OCI-LY1 (cell line): Measurements from ENCODE around the gene MPP3.

Experiments
- H2AFZ ChIP-seq: fragments of 200-600 bp; sonication (generic), shearing (Covaris generic); 2 replicates; pipeline ENCODE4 v1.6.0; 2014; ENCODE audit warnings: antibody characterized with exemption, mild to moderate bottlenecking, low read length
- H3F3A ChIP-seq: fragments of 200-600 bp; sonication (generic), shearing (Covaris generic); 2 replicates; pipeline ENCODE4 v1.6.0; 2014; ENCODE audit warnings: mild to moderate bottlenecking, antibody characterized with exemption, low read length, moderate library complexity; ENCODE audit not compliant: insufficient read depth
- H3K27ac ChIP-seq: fragments of 200-600 bp; sonication (generic); 2 replicates; pipeline ENCODE4 v1.5.1; 2014; ENCODE audit warnings: low read length, mixed run types, mild to moderate bottlenecking, low read depth; ENCODE audit not compliant: poor library complexity, severe bottlenecking
- H3K27me3 ChIP-seq: fragments of 200-600 bp; sonication (generic); 2 replicates; pipeline ENCODE4 v1.6.0; 2014; ENCODE audit warnings: antibody characterized with exemption, mild to moderate bottlenecking, low read length, moderate library complexity; ENCODE audit not compliant: insufficient read depth
- H3K36me3 ChIP-seq: fragments of 200-600 bp; sonication (generic); 2 replicates; pipeline ENCODE4 v1.6.1; 2014; ENCODE audit warnings: mild to moderate bottlenecking, antibody characterized with exemption, low read length, moderate library complexity, mixed read lengths; ENCODE audit not compliant: insufficient read depth
- H3K4me1 ChIP-seq: fragments of 200-600 bp; sonication (generic); 2 replicates; pipeline ENCODE4 v1.5.1; 2014; ENCODE audit warnings: mild to moderate bottlenecking, low read length, moderate library complexity; ENCODE audit not compliant: insufficient read depth, severe bottlenecking
- H3K4me2 ChIP-seq: fragments of 200-600 bp; sonication (generic), shearing (Covaris generic); 2 replicates; pipeline ENCODE4 v1.6.1; 2014; ENCODE audit warnings: low read length
- H3K4me3 ChIP-seq: fragments of 200-600 bp; sonication (generic); 2 replicates; pipeline ENCODE4 v1.5.1; 2014; ENCODE audit warnings: low read length, low read depth, mild to moderate bottlenecking, mixed read lengths; ENCODE audit not compliant: poor library complexity, severe bottlenecking
- H3K79me2 ChIP-seq: fragments of 200-600 bp; shearing (Covaris generic); 2 replicates; pipeline ENCODE4 v1.6.1; 2016; ENCODE audit warnings: mixed run types, low read length, mixed read lengths; ENCODE audit not compliant: insufficient read depth
- H3K9ac ChIP-seq: fragments of 200-600 bp; sonication (generic), shearing (Covaris generic); 2 replicates; pipeline ENCODE4 v1.6.1; 2014; ENCODE audit warnings: mild to moderate bottlenecking, low read length, mixed read lengths
- H3K9me2 ChIP-seq: fragments of 200-600 bp; sonication (generic), shearing (Covaris generic); 2 replicates; pipeline ENCODE4 v1.6.1; 2014; ENCODE audit warnings: low read depth, mild to moderate bottlenecking, low read length, mixed read lengths
- H3K9me3 ChIP-seq: fragments of 200-600 bp; shearing (Covaris generic); 2 replicates; pipeline ENCODE4 v1.6.1; 2014; ENCODE audit warnings: low read length, mixed read lengths
- H4K20me1 ChIP-seq: fragments of 200-600 bp; sonication (generic), shearing (Covaris generic); 2 replicates; pipeline ENCODE4 v1.6.0; 2016; ENCODE audit warnings: mild to moderate bottlenecking, low read length; ENCODE audit not compliant: insufficient read depth
- CTCF ChIP-seq: fragments of 200-600 bp; sonication (generic), shearing (Covaris generic); IDR thresholded peaks from 2 replicates; pipeline ENCODE4 v1.5.1; 2017; ENCODE audit warnings: mild to moderate bottlenecking, antibody characterized with exemption, low read length, moderate library complexity, mixed read lengths
- EZH2 ChIP-seq: fragments of 200-600 bp; sonication (generic), shearing (Covaris generic); IDR thresholded peaks from 2 replicates; pipeline ENCODE4 v1.8.0; 2017; ENCODE audit warnings: borderline replicate concordance, mixed run types, mild to moderate bottlenecking, antibody characterized with exemption, low read length, moderate library complexity, mixed read lengths

The MPP3 gene

DNA sequence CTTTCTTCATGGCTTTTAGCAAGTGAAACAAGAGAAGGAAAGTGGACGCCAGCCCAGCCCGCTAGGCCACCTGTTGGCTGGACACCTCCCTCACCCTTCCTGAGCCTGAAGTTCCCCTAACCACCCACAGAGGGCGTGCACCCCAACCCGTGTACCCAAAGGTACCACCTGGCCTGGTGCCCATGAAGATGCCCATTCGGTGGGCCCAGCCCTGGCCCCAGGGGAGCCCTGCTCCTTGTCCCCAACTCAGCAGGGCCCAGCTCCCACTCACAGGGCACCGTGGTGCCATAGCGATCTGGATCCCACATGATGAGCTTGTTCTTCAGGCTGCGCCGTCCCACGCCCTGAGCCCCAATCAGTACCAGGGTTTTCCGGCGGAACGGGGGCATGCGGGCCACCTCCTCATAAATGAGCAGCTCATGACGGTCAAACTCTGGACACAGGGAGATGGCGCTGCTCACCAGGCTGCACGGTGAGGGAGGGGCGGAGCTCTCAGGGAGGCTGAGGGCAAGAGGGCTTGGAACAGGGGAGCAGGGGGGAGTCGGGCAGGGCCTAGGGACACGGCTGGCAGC is 47.6 kb upstream of the MPP3 start:
- Histone ChIP-seq H3K9me2 (no peaks in the 10 kb centered on the region), H3K4me2 (no peak overlapping the region), H3K27ac (no peak overlapping the region), H3K4me1 (no peaks in the 10 kb centered on the region), H3K9me3 (no peaks in the 10 kb centered on the region), H3K36me3 (no peaks in the 10 kb centered on the region), H4K20me1 (no peaks in the 10 kb centered on the region), H2AFZ (no peak overlapping the region), H3F3A (no peaks in the 10 kb centered on the region), H3K27me3 (no peaks in the 10 kb centered on the region), H3K4me3 (no peak overlapping the region), H3K9ac (no peak overlapping the region), H3K79me2 (no peaks in the 10 kb centered on the region)
- TF ChIP-seq CTCF (peak; percentile 76), EZH2 (no peak)

- H3K9me3 ChIP-seq, result no peaks in the 10 kb centered on the region
- no peak overlapping the region for H2AFZ ChIP-seq
- no peaks in the 10 kb centered on the region for H3K9me2 ChIP-seq
- H3K27ac ChIP-seq, result no peak overlapping the region
- no peaks in the 10 kb centered on the region for H3K79me2 ChIP-seq
- TF ChIP-seq CTCF, result no peak
- TF ChIP-seq EZH2, result no peak
- no peaks in the 10 kb centered on the region for H4K20me1 ChIP-seq
- no peak overlapping the region for H3K4me3 ChIP-seq
- no peak overlapping the region for H3K4me2 ChIP-seq
- H3F3A ChIP-seq, result no peaks in the 10 kb centered on the region
- H3K4me1 ChIP-seq, result no peaks in the 10 kb centered on the region
- no peaks in the 10 kb centered on the region for H3K36me3 ChIP-seq
- H3K9ac ChIP-seq, result no peak overlapping the region
- no peaks in the 10 kb centered on the region for H3K27me3 ChIP-seq
Measured at GRCh38 chr17:43879723-43880419, 46.9 kb upstream of the MPP3 start.

- Histone ChIP-seq H3K27me3 (no peaks in the 10 kb centered on the region; the same call in 1 of the 2 replicates), H3K9me3 (no peaks in the 10 kb centered on the region), H3F3A (no peaks in the 10 kb centered on the region), H3K79me2 (no peaks in the 10 kb centered on the region), H4K20me1 (no peaks in the 10 kb centered on the region), H2AFZ (no peak overlapping the region), H3K4me3 (no peak overlapping the region), H3K4me2 (no peak overlapping the region), H3K27ac (no peak overlapping the region), H3K4me1 (no peaks in the 10 kb centered on the region), H3K9me2 (no peaks in the 10 kb centered on the region), H3K36me3 (no peaks in the 10 kb centered on the region), H3K9ac (no peak overlapping the region)
- no peak for TF ChIP-seq EZH2
- peak; percentile 83 for TF ChIP-seq CTCF
Measured at GRCh38 chr17:43878260-43879175, 45.6 kb upstream of the MPP3 start.
